GM21390 (cell line): ENCODE measurements around the gene PSD4.

Source experiments
- ATAC-seq: cut with Tn5 transposase; IDR thresholded peaks from one replicate; pipeline ENCODE4 v1.9.1; 2021; ENCODE audit not compliant: unreplicated experiment

PSD4 gene

GRCh38 chr2:113219889-113220641 lies 46.3 kb downstream of the PSD4 start:
- ATAC-seq: no peak

GRCh38 chr2:113220970-113221708 lies 47.4 kb downstream of the PSD4 start:
- no peak for ATAC-seq

GRCh38 chr2:113221846-113222245 lies 48.1 kb downstream of the PSD4 start:
- ATAC-seq: no peak

- no peak for ATAC-seq
Measured at GRCh38 chr2:113223813-113224212, 50.0 kb downstream of the PSD4 start.

GRCh38 chr2:113224647-113225236 lies 51.0 kb downstream of the PSD4 start:
- ATAC-seq: no peak

- ATAC-seq: no peak
Measured at GRCh38 chr2:113225263-113226259, 51.8 kb downstream of the PSD4 start.

- no peak for ATAC-seq
Measured at GRCh38 chr2:113226462-113226861, 52.7 kb downstream of the PSD4 start.

GRCh38 chr2:113227290-113227689 lies 53.5 kb downstream of the PSD4 start:
- no peak for ATAC-seq

GRCh38 chr2:113227698-113228097 lies 53.9 kb downstream of the PSD4 start:
- ATAC-seq: no peak

- no peak for ATAC-seq
Measured at GRCh38 chr2:113228351-113228750, 54.6 kb downstream of the PSD4 start.

- ATAC-seq: no peak
Measured at GRCh38 chr2:113228991-113229716, 55.4 kb downstream of the PSD4 start.

- no peak for ATAC-seq
Measured at GRCh38 chr2:113229795-113230194, 56.0 kb downstream of the PSD4 start.

GRCh38 chr2:113230531-113230930 lies 56.8 kb downstream of the PSD4 start:
- no peak for ATAC-seq

- no peak for ATAC-seq
Measured at GRCh38 chr2:113231064-113231463, 57.3 kb downstream of the PSD4 start.

GRCh38 chr2:113232123-113232522 lies 58.4 kb downstream of the PSD4 start:
- ATAC-seq: no peak

GRCh38 chr2:113232740-113233139 lies 59.0 kb downstream of the PSD4 start:
- no peak for ATAC-seq

GRCh38 chr2:113233593-113234550 lies 60.1 kb downstream of the PSD4 start:
- ATAC-seq: no peak

GRCh38 chr2:113234721-113235346 lies 61.1 kb downstream of the PSD4 start:
- no peak for ATAC-seq
